ENCODE measurements around the gene VTI1A. TPM values are rescaled to one million over a fixed set of nuclear protein-coding genes. Genes with fewer than 3 reads are reported as not detected.

The VTI1A gene
- total and polyA plus RNA-seq, 2 of the 8 experiments (the other 6 are each of a cell fraction or from before 2014, with no cell fraction given): 6.0 to 20.0 TPM

DNA sequence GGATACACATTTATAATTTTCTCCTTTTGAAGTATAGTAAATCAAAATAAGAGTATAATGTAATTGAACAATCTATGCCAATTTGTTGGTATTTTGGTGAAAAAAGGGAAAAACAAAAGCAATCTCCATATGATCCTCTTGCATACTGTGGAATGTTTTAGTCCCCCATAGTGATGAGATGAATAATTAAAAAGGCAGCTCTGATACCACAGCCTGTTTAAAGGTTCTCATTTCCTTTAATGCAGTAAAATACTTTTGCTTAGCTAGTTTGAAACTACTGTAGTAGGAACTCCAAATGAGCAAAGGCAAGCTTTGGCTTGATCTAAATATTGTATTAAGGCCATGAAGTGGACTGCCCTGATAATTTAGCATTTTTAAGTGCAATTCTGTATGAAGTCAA is 77.6 kb downstream of the VTI1A start:
- Histone ChIP-seq H3K4me3 (ENCODE audit: extremely low read depth in 1 of 4, insufficient read depth in 2 of 4, low read depth in 3 of 4, low read length in 4 of 4) (no peak overlapping the region), H3K14ac (ENCODE audit: insufficient read length) (no peak overlapping the region), H2BK5ac (ENCODE audit: low read depth, low read length) (no peak overlapping the region), H3K9ac (replicated peaks in 1 of 4; ENCODE audit: extremely low read depth in 1 of 4, low read depth in 3 of 4, low read length in 3 of 4) (no peak overlapping the region), H2BK120ac (replicated peaks; ENCODE audit: low read depth, low read length) (no peak overlapping the region), H4K8ac (ENCODE audit: extremely low read depth, insufficient read depth, low read length) (no peak overlapping the region), H2BK15ac (ENCODE audit: low read length) (no peak overlapping the region), H2AK5ac (ENCODE audit: low read depth, low read length) (no peak overlapping the region), H2BK12ac (ENCODE audit: low read depth, low read length) (no peak overlapping the region), H4K20me1 (replicated peaks in 1 of 2; ENCODE audit: control insufficient read depth in 1 of 2, insufficient read depth in 2 of 2, low read length in 2 of 2) (no peaks in the 10 kb centered on the region), H3K27me3 (replicated peaks in 1 of 4; ENCODE audit: control insufficient read depth in 3 of 4, extremely low read depth in 1 of 4, insufficient read depth in 3 of 4, low read length in 3 of 4) (no peaks in the 10 kb centered on the region), H3K4me2 (ENCODE audit: insufficient read depth in 1 of 2, low read depth in 2 of 2, low read length in 2 of 2) (no peak overlapping the region), H4K91ac (replicated peaks; ENCODE audit: insufficient read length, low read length) (no peak overlapping the region), H3K56ac (replicated peaks; ENCODE audit: insufficient read length, low read depth, low read length) (no peak overlapping the region), H3K23ac (ENCODE audit: insufficient read length) (no peak overlapping the region), H3K36me3 (ENCODE audit: control insufficient read depth in 2 of 4, insufficient read depth in 4 of 4, low read length in 3 of 4) (no peaks in the 10 kb centered on the region), H3K27ac (ENCODE audit: low read depth, low read length) (no peak overlapping the region), H3K9me3 (ENCODE audit: insufficient read depth in 2 of 2, low read depth in 1 of 2, low read length in 1 of 2) (no peaks in the 10 kb centered on the region), H3K23me2 (ENCODE audit: low read depth, low read length) (no peaks in the 10 kb centered on the region), H3K18ac (ENCODE audit: extremely low read depth, low read length) (no peak overlapping the region), H2BK20ac (ENCODE audit: low read length) (no peak overlapping the region), H2AFZ (ENCODE audit: low read length) (no peak overlapping the region), H4K5ac (ENCODE audit: insufficient read length, low read depth, low read length) (no peak overlapping the region), H3K4ac (replicated peaks; ENCODE audit: insufficient read length, low read depth, low read length) (no peak overlapping the region), H3K79me2 (ENCODE audit: control insufficient read depth in 1 of 2, insufficient read depth in 2 of 2, low read length in 2 of 2) (no peaks in the 10 kb centered on the region), H3K79me1 (ENCODE audit: low read depth, low read length) (no peaks in the 10 kb centered on the region; the same call in 1 of the 2 replicates), H3K4me1 (replicated peaks in 1 of 4; ENCODE audit: control insufficient read depth in 3 of 4, insufficient read depth in 4 of 4, low read length in 3 of 4) (no peaks in the 10 kb centered on the region; a peak in 1 of 7 replicates)
- POLR2A ChIA-PET (ENCODE audit: partially characterized antibody): interaction anchor here (0.5 kb wide), 1 partner anchor 75 kb away, joined by 3 read pairs; no protein-coding TSS in a partner anchor
- CTCF ChIA-PET (ENCODE audit: partially characterized antibody): interaction anchor here (1.1 kb wide), 1 partner anchor 535 kb away, joined by 3 read pairs; no protein-coding TSS in a partner anchor
- FAIRE-seq (no peak), DNase-seq (ENCODE audit: low read depth in 1 of 2, low spot score in 2 of 2) (no peak)
- TF ChIP-seq BRCA1 (IDR thresholded peaks at IDR 0.05; ENCODE audit: low read depth, low read length): no peak
- TF ChIP-seq, protein P1, sequence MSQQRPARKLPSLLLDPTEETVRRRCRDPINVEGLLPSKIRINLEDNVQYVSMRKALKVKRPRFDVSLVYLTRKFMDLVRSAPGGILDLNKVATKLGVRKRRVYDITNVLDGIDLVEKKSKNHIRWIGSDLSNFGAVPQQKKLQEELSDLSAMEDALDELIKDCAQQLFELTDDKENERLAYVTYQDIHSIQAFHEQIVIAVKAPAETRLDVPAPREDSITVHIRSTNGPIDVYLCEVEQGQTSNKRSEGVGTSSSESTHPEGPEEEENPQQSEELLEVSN (IDR thresholded peaks at IDR 0.05): no peak
- TF ChIP-seq TAF7 (optimal IDR thresholded peaks at IDR 0.05; ENCODE audit: borderline replicate concordance, low read depth, low read length): no peak
- no peak for TF ChIP-seq POU5F1 (IDR thresholded peaks at IDR 0.05; ENCODE audit: low read depth, low read length)
- no peak for TF ChIP-seq SP4 (IDR thresholded peaks at IDR 0.05; ENCODE audit: low read length)
- TF ChIP-seq YY1 (IDR thresholded peaks at IDR 0.05; ENCODE audit: low read depth, low read length): no peak
